NCI-H526 (cell line): ENCODE results near the gene ABR.

Source experiments
- DNase-seq, 2 experiments: peaks; one replicate each; lab custom pipeline; 2025; lab: John Stamatoyannopoulos, UW

ABR gene

DNA sequence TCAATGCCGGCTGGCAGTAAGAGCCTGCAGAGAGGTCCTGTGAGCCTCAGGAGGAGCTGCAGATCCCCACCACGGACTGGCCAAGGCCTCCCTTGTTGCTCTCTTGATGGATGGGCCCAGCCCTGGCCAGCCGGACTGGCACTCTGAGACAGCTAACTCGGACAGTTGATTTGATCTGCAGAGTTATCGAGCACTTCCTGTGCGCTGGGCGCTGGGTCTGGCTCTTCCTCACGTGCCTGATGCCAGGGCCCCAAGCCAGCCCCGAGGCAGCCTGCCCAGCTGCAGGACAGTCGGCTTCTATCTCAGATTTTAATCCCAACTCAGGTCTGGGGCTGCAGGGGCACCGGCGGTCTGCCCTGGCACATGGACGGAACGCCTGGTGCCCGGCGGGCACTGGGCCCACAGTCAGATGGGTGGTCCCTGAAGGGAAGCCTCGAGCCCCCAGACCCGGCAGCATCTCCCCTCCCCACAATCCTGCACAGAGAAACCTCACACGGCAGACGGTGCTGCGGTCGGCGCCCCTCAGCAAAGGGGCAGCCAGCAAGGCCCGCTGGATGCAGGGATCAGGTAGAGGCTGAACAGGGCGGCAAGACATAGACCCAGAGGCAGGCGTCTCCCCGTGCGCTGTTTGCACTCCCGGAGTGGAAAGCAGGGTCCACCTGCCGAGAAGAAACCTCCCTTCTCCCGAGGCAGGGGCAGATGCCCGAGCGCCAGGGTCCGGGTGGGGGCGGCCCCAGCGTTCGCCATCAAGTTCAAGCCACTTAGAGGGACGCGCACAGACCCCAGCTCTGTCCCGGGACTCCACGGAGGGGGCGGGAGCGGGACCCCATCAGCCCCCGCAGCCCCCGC is 148.9 kb downstream of the ABR start:
- no peak for DNase-seq

DNA sequence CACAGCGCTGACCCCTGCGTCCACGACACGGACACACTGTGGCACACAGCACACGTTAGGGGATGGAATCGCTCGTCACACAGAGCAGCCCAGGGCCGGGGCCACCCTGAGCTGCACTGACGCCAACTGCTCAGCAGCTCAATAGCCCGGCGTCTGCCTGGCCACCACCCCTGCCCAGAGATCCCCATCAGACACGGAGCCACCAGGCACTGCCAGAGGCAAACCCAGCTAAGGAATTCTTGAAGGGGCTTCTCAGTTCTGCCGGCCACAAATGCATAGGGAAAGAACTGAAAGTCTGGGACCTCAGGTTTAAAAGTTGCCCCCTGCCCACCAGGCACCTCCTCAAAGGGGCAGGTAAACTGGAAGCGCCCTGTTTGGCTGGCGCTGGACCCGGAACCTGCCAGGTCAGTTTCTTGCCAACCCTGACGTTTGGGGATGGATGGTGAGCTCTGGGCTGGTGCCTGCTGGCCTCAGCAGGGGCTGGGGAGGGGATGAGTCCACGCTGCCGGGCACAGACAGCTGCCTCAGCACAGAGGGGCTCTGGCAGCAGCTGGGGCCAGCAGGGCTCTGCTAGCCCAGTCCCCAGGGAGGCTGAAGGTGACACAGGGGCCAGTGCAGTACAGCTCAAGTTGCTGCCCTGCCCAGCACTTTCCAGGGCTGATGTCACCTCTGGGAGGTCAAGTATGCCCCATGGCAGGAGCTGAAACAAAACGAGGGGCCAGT is 149.7 kb downstream of the ABR start:
- DNase-seq = no peak

DNA sequence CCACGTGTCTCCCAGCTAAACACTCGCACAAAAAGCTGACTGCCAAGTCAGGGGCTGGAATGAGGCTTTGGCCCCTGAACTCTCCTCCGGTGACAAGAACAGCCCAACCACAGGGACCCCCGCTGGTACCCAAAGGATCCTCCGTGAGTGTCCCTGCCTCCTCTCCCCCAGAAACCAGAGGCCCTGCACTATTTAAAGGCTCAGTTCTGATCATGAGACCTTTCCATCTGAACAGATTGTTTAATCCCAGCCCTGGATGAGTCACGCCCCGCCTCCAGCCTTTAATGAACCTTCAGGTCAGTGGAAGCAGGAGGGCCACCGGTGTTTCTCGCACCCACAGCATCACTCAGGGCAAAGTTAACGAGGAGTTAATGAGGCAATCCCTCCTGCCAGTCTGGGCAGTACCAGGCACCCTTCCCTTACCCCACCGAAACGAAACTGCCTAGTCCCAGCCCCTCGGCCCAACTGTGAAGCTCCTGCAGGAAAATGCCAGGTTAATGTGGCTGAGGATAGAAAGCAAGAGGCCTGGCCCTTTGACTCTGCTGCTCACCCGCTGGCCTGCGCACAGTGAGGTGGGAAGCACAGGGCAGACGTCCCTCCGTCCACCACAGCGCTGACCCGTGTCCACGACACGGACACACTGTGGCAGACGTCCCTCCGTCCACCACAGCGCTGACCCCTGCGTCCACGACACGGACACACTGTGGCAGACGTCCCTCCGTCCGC is 150.4 kb downstream of the ABR start:
- DNase-seq = no peak

DNA sequence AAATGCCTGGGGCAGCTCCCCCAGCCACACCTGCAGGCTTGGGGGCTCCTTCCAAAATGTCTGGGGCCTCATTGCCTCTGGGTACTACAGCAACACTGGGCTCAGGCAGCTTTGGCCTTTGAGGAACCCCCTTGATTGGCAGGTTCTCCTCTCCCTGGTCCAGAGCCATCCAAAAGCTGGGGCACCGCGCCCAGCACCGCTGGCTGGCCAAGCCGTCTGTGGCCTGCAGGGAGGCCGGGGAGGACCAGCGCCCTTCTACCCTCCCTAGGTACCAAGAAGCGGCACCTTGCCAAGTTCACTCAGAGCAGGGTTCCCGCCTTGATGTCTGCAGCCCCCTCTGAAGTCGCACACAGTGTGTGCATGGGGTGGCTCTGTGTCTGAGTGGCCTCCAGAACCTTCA is 152.7 kb downstream of the ABR start:
- no peak for DNase-seq

DNA sequence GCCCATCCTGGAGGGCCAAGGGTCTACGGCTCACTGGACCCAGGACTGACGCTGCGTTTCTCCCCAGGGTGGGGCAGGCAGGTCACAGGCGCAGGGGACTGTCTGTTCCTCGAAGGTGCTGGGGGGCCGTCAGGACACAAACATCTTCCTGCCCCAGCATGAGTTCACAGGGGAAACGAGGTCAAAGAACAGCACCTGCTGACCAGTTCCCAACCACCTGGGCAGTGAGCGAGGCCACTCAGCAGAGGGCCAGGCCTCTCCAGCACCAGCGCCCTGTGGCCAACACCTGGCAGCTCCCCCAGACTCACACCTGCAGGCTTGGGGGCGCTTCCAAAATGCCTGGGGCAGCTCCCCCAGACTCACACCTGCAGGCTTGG is 153.2 kb downstream of the ABR start:
- DNase-seq = no peak

DNA sequence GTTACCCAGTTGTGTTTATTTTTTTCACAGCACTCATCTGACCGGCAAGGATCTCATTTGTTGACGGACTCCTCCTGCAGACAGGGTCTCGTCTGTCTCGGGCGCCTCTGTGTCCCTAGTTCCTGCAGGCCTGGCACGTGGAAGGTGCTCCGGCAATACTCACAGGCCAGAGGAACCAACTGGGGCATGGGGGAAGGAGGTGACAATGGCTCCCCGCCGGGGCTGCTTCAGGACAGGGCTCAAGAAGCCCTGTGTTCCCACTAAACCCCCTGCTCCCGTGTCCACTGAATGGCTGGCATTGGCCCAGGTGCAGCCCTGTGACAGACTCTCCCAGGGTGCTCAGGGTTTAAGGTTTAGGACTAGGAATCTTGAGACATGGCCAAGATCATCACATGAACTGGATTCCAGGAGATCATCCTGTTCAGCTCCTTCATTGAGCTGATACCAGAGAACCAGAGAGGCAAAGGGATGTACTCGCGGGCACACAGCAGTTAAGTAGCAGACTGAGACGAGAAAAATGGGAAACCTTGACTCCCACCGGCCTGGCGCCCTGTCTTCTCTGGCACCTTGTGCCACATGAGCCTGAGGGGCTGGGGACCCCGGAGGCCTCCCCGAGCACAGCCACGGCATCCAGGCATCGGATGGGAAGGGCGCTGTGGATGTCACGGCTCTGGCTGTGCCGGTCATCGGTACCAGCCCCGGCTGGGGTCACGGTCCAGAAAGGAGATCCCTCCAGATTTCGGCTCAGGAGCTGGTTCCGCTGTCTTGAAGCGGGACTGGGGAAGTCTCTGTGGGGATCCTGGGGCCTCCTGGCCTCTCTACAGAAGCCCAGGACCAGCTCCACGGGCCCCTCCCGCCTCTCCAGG is 153.8 kb downstream of the ABR start:
- no peak for DNase-seq

DNA sequence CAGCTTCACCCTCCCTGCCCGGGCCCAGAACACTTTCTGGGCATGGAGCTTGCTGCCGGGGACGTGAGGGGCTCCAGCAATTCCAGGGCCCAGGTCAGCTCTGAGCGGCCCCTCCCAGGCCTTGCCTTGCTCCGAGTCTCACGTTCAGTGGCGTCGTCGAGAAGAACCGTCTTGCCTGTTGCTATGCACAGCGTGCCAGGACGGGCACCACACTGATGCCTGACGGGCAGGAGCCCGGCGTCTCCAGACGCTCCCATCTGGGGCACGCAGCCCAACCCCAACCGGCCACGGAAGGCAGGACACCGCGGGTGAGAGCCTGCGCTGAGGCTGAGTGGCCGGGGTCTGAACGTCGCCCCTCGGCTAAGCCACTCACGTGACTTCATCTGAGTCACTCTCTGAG is 155.7 kb downstream of the ABR start:
- no peak for DNase-seq

DNA sequence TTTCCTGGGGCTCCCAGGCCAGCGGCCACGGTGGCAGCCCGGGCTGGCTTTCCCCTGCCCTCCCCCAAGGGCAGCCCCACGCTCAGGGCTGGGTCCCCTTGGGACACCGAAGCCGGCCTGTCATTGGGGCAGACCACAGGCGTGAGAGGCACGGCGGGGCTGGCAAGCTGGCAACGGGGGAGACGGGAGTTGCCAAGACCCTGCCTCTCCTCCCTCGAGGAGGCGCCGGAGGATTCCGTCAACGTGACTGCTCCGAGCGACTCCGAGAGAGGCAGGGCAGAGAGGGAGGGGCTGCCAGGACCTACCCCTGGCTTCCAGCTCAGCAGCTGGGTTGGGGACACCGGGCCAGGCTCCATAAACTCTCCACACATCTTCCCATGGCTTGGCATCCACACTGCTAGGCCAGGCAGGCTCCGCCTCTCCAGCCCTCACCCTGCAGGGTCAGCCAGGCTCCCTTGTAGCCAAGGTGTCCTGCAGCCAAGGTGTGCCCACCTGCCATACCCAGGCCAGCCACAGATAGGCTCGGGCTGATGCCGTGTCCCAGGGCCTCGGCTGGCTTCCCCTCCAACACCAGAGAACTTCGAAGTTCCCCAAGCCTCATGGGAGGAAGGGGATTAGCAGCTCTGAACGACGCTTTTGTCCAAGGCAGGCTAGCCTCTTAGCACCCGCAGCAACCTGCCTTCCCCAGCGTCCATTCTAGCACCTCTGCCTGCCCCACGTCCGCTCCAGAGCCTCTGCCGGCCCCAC is 157.3 kb downstream of the ABR start:
- no peak for DNase-seq

DNA sequence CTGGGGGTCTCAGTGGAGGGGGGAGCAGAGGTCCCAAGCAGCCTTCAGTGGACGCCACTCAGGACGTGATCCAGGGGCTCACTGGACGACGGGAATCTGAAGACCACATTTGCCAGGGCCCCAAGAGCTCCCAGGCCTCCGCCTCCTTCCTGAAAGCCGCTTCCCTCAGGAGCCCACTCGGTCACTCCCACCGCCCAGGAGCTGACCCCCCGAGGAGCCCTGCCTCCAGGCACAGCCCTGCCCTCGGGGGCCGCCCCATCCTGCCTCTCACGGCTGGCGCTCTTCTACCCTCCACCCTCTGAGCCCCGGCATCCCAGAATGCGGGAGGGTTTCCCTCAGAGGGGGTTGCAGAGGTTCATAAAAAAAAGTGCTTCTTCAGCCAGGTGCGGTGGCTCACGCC is 158.6 kb downstream of the ABR start:
- no peak for DNase-seq

DNA sequence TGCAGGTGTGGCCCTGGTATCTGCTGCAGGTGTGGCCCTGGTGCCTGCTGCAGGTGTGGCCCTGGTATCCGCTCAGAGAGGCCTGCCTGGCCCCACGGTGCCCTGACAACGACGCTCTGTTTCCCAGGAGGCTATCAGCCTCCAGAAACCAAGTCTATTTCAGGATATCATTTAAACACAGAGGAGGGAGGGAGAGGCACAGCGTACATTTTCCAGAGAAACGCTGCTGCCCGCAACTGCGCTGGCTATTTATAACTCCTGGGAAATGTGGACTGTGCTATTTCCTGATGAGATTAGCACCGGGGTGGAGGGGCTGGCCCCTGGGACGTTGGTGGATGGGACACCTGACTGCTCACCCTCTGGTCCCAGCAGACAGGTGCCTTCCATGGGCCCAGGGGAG is 160.3 kb downstream of the ABR start:
- no peak for DNase-seq

DNA sequence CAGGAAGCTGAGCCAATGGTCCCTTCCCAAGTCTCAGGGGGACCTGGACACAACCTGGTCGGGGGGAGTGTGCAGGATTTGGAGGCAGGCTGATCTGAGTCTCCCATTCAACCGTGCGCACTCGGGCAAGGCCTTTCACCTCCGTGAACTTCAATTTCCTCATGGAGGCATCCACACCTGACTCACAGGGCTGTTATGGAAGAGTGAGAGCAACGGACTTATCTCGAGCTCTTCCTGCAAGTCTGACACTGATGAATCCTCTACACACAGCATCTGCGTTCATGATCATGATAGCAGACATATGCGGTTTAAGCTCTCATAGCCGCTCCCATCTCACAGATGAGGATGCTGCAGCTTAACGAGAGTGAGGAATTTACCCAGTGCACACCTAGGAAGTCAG is 161.2 kb downstream of the ABR start:
- DNase-seq = no peak

DNA sequence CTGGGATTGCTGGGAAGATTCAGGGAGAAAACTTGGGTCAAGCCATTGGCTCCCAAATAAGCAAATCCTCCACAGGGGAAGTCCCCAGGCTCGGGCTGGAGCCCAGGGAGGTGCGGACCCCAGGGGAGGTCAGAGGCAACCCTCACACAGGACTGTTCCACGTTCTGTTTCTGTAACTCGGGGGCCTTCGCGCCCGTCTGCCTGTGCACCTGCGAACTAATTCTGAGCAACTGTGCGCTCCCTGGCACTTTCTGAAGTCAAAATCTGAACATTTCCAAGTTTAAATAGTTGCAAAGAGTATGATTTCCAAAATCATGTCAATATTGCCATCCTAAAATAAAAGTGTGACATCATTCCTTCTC is 166.1 kb downstream of the ABR start:
- DNase-seq = no peak

DNA sequence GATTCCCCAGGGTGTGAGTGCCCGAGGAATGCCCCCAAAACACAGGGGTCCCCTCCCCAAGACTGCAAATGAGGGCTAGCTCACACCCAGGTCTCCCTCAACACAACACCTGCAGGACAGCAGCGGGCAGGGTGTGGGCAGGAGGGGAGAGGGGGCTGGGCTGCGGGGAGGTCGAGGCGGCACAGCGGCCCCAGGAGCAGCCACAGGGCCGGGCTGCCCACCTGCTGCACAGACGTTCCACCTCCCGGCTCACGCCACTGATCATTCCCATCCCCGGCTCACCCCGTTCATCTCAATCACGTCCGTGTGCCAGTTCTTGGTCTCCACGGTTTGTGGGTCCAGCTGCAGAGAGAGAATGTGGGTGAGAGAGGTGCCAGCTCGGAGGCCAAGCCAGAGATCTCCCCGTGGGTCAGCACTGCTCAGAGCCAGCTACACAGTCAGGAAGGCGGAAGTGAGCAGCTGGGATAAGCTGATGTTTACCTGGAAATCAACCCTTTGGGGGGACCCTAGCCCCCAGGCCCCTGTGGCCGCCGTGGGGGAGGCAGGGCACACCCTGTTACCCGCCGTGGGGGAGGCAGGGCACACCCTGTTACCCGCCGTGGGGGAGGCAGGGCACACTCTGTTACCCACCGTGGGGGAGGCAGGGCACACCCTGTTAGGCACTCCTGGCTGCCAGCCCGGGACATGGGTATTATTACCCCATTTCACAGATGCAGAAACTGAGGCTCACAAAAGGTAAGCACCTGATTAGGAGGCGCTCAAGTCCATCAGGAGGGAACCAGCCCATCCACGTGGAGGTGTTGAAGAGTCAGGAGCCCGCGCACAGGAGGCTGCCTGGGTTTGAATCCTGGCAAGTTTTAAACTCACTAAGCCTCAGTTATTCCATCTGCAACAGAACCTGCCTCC is 166.7 kb downstream of the ABR start:
- no peak for DNase-seq

DNA sequence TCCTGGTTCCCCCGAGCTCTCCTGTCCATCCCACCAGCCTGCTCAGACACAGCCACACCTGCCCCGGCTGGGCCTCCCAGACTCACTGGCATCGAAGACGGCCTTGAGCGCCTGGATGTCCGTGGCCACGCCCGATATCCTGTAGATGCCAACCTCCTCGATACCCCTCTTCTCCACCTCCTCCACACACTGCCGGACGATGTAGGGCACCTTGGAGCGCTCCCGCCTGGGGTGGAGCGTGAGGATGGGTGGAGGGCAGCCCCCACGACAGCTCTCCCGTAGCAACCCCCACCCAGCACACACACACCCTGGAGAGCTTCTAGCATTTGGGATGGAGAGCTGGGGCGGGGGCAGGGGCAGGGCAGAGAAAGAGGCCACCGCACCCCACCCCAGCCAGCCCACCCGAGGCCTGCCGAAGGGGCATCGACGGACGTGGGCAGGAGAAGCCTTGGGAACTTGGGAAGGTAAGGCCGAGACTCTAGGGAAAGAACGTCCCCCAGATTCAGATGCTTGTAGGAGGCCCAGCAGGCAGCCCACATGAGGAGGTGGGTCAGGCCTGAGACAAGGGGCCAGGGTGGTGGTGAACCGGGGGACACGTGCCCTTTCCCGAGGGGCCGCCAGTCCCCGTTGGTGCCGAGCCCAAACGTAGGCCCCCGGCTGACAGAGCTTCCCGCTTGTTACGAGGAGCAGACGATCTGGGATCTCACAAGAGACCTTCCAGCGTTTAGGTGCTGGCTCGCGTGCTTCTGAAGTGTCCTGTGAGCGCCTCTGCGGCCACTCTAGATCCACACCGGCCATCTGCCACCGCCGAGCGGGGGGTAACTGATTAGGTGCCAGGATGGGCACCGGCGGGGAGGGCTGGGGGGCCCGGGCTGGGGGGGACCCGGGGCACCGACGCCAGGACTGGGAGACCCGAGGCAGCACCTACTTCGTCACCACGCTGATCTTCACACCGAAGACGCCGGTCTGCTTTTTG is 167.7 kb downstream of the ABR start:
- DNase-seq = no peak

DNA sequence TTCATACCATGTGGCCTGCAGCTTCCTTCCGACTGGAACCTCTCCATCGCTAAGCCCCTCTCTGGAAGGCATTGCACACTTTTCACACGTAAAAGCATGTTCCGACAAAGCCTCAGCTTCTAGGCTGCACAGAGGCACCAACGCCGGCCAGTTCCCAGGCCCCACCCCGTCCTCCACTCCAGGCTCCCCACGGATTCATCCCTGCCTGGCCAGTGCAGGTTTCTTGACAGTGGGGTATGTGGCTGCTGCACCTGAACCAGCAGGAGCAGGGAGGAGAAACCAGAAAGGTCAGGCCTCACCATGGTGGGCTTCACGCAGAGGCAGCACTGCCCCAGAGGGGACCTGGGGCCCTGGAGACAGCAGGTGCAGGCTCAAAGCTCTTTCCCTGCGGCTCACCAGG is 168.6 kb downstream of the ABR start:
- no peak for DNase-seq

DNA sequence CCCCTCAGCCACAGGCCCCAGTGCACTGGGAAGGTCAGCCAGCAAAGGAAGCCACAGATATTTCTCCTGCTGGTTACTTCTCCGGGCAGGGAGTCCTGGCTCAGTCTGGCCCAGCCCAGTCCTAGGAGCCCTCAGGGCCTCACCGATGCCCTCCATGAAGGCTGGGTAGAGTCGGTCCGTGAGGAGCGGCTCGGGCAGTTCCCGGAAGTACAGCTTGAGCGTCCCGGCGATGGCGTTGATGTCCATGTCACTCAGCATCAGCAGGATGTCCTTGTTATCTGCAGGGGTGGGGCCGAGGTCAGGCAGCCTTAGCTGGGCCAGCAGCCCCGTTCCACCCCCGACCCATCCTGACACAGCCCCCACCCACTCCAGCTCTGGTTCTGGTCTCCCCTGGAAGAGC is 169.2 kb downstream of the ABR start:
- no peak for DNase-seq

DNA sequence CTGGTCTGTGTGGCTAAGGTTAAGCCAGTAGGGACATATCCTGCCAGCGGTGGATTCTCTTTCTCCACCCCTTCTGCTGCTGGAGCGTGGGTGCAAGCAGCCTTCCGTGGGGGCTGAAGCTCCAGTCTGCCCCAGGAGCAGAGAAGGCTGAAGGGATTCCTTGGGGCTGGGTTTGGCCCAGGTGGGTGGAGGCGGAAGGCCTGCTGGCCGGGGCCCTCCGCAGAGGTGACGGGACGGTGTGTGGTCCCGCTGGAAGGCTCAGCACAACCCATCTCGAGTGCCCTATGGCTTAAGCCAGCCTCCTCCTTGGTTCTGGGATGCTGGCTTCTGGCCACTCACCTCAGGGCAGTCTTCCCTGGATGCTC is 169.7 kb downstream of the ABR start:
- DNase-seq = no peak

DNA sequence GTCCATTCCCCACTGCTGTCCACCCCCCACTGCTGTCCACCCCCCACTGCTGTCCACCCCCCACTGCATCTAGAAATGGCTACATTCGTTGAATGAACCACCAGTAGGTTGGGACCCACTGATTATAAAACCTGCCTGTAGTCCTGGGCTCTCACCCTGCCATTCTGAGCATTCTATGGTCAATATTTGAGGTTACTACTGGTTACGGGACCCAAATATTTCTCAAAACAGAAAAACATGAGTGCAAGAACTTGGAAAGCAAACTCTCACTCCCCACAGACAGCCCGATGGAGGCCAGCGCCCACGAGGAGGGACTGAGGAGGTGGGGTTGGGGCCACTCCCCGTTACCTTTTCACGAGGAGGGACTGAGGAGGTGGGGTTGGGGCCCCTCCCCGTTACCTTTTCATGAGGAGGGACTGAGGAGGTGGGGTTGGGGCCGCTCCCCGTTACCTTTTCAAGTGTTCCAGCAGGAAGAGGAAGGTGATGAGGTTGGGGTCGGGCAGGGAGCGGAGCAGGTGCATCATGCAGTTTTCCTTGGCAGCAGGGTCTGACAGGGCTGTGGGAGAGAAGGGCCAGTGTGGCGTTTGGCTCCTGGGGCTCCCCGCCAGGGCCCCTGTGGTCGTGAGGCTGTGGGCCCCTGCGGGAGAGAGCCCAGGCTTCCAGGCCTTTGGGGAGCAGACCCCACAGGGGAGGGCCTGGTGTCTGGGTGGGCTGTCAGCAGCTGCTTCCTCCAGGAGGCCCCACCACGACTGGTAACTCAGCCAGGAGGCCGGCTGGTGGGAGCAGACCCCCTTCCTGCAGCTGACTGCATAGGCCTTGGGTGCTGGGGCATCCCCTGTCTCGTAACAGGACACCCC is 170.3 kb downstream of the ABR start:
- no peak for DNase-seq
